SW480 (cell line): ENCODE results near the gene MRPL55.

Experiments
- DNase-seq: peaks from one replicate; pipeline ENCODE4 v3.0.0-alpha.2; 2016; ENCODE audit warnings: low spot score

MRPL55 gene

GRCh38 chr1:228070173-228070572, 38.9 kb downstream of the MRPL55 start:
- DNase-seq, result no peak

GRCh38 chr1:228068359-228068758, 40.7 kb downstream of the MRPL55 start:
- DNase-seq, result no peak

- no peak for DNase-seq
Observed at GRCh38 chr1:228066891-228067654, 42.0 kb downstream of the MRPL55 start.

GRCh38 chr1:228066416-228066815, 42.7 kb downstream of the MRPL55 start:
- no peak for DNase-seq

- no peak for DNase-seq
Observed at GRCh38 chr1:228065543-228066347, 43.4 kb downstream of the MRPL55 start.

- no peak for DNase-seq
Observed at GRCh38 chr1:228064741-228065542, 44.2 kb downstream of the MRPL55 start.

- DNase-seq, result no peak
Observed at GRCh38 chr1:228064296-228064695, 44.8 kb downstream of the MRPL55 start.

GRCh38 chr1:228063251-228064191, 45.6 kb downstream of the MRPL55 start:
- DNase-seq, result no peak

GRCh38 chr1:228062812-228063211, 46.3 kb downstream of the MRPL55 start:
- no peak for DNase-seq

GRCh38 chr1:228062085-228062791, 46.9 kb downstream of the MRPL55 start:
- DNase-seq, result no peak

- DNase-seq, result no peak
Observed at GRCh38 chr1:228061411-228062084, 47.6 kb downstream of the MRPL55 start.

GRCh38 chr1:228060458-228061190, 48.5 kb downstream of the MRPL55 start:
- peak; percentile 39 for DNase-seq

- peak; percentile 93 for DNase-seq
Observed at GRCh38 chr1:228059634-228060457, 49.3 kb downstream of the MRPL55 start.

GRCh38 chr1:228058949-228059633, 50.0 kb downstream of the MRPL55 start:
- no peak for DNase-seq

GRCh38 chr1:228058172-228058948, 50.7 kb downstream of the MRPL55 start:
- no peak for DNase-seq
